ENCODE results near the gene WNK2.

GRCh38 chr9:93315118-93315517, 131.2 kb downstream of the WNK2 start:
- TF ChIP-seq CTCF (conservative IDR thresholded peaks at IDR 0.05) (no peak), ZFX (IDR thresholded peaks at IDR 0.05) (no peak)

Measured in C4-2B (cell line).